ENCODE data around the gene PLAAT4. TPM values are rescaled to one million over a fixed set of nuclear protein-coding genes. Genes with fewer than 3 reads are reported as not detected.

The PLAAT4 gene
- total RNA-seq, 1 experiment from 2014 or later: 2.9 TPM

DNA sequence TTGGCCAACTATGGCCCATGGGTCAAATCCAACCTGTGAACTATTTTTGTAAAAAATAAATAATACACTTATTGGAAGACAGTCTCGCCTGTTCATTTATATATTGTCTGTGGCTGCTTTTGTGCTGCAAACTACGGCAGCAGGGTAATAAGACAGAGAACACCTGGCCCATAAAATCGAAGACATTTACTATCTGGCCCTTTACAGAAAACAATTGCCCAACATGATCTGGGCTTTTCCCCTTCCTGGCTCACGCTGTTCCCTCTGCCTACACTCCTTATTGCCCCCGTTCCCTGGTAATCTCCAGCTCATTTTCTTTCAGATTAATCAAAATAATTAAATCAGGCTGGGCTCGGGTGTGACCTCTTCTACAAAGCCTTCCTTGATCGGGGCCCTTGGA lies 21.0 kb downstream of the PLAAT4 start (continued):
- TF ChIP-seq PREB (CRISPR knock-in tag; IDR thresholded peaks at IDR 0.05; ENCODE audit: borderline replicate concordance) (no peak), ZNF416 (CRISPR knock-in tag; IDR thresholded peaks at IDR 0.05) (no peak), AFF4 (CRISPR knock-in tag; IDR thresholded peaks at IDR 0.05; ENCODE audit: borderline replicate concordance) (no peak), NFATC4 (CRISPR knock-in tag; IDR thresholded peaks at IDR 0.05) (no peak), AR (CRISPR knock-in tag; IDR thresholded peaks at IDR 0.05) (no peak), NR1H2 (CRISPR knock-in tag; IDR thresholded peaks at IDR 0.05) (no peak), ZNF263 (CRISPR knock-in tag; IDR thresholded peaks at IDR 0.05; ENCODE audit: low read depth) (no peak), SMAD4 (CRISPR knock-in tag; IDR thresholded peaks at IDR 0.05) (no peak), ZNF138 (CRISPR knock-in tag; conservative IDR thresholded peaks at IDR 0.05) (no peak), STAT6 (CRISPR knock-in tag; conservative IDR thresholded peaks at IDR 0.05; ENCODE audit: low read depth) (no peak), ZNF121 (CRISPR knock-in tag; IDR thresholded peaks at IDR 0.05) (no peak), IRF2 (CRISPR knock-in tag; IDR thresholded peaks at IDR 0.05; ENCODE audit: borderline replicate concordance, low read depth) (no peak)
- TF ChIP-seq, protein P1, sequence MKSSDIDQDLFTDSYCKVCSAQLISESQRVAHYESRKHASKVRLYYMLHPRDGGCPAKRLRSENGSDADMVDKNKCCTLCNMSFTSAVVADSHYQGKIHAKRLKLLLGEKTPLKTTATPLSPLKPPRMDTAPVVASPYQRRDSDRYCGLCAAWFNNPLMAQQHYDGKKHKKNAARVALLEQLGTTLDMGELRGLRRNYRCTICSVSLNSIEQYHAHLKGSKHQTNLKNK (CRISPR knock-in tag; IDR thresholded peaks at IDR 0.05): no peak
- TF ChIP-seq, protein P2, sequence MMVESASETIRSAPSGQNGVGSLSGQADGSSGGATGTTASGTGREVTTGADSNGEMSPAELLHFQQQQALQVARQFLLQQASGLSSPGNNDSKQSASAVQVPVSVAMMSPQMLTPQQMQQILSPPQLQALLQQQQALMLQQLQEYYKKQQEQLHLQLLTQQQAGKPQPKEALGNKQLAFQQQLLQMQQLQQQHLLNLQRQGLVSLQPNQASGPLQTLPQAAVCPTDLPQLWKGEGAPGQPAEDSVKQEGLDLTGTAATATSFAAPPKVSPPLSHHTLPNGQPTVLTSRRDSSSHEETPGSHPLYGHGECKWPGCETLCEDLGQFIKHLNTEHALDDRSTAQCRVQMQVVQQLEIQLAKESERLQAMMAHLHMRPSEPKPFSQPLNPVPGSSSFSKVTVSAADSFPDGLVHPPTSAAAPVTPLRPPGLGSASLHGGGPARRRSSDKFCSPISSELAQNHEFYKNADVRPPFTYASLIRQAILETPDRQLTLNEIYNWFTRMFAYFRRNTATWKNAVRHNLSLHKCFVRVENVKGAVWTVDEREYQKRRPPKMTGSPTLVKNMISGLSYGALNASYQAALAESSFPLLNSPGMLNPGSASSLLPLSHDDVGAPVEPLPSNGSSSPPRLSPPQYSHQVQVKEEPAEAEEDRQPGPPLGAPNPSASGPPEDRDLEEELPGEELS (CRISPR knock-in tag; IDR thresholded peaks at IDR 0.05): no peak
